ENCODE data around the gene TMED6. TPM values are rescaled to one million over a fixed set of nuclear protein-coding genes. Genes with fewer than 3 reads are reported as not detected.

The TMED6 gene
- total RNA-seq, 1 experiment from 2014 or later, result 0.91 TPM

GRCh38 chr16:69345923-69346322, 5.7 kb downstream of the TMED6 start:
- POLR2A ChIA-PET, result no interaction called here
- TF ChIP-seq ELF1 (IDR thresholded peaks at IDR 0.05; ENCODE audit: borderline replicate concordance, low read depth) (no peak), MAX (IDR thresholded peaks at IDR 0.05) (no peak), ZFX (IDR thresholded peaks at IDR 0.05) (no peak), POLR2AphosphoS5 (IDR thresholded peaks at IDR 0.05; ENCODE audit: low read depth, low read length) (no peak), YY1 (IDR thresholded peaks at IDR 0.05; ENCODE audit: extremely low read depth, insufficient replicate concordance, low read depth, low read length) (no peak), TCF7L2 (IDR thresholded peaks at IDR 0.05; ENCODE audit: borderline replicate concordance, extremely low read depth, insufficient read depth, insufficient read length) (no peak), FOSL1 (IDR thresholded peaks at IDR 0.05; ENCODE audit: low read depth) (no peak), EGR1 (IDR thresholded peaks at IDR 0.05; ENCODE audit: low read depth) (no peak), POLR2A (IDR thresholded peaks at IDR 0.05; ENCODE audit: borderline replicate concordance, extremely low read depth, insufficient read depth, insufficient read length) (no peak), ZBTB33 (IDR thresholded peaks at IDR 0.05; ENCODE audit: extremely low read depth, insufficient replicate concordance, low read length) (no peak), SRF (IDR thresholded peaks at IDR 0.05; ENCODE audit: low read depth) (no peak), SIN3A (IDR thresholded peaks at IDR 0.05; ENCODE audit: low read depth) (no peak), CBX3 (IDR thresholded peaks at IDR 0.05; ENCODE audit: low read depth) (no peak), ATF3 (IDR thresholded peaks at IDR 0.05) (no peak), RAD21 (IDR thresholded peaks at IDR 0.05; ENCODE audit: low read depth) (no peak), ZNF274 (IDR thresholded peaks at IDR 0.05; ENCODE audit: low read depth, low read length) (no peak)
- ATAC-seq, result no peak

More at GRCh38 chr16:69345923-69346322, 5.7 kb downstream of the TMED6 start:
- Histone ChIP-seq H2AFZ (ENCODE audit: low read depth, low read length, poor library complexity, severe bottlenecking) (no peak overlapping the region), H3K36me3 (ENCODE audit: control insufficient read depth in 1 of 2, insufficient read depth in 2 of 2, low read length in 2 of 2) (peaks cover 14 to 35% of the 10 kb centered on the region in 2 experiments; a peak in 3 of 4 replicates), H4K20me1 (ENCODE audit: insufficient read depth) (no peaks in the 10 kb centered on the region; the same call in 1 of the 2 replicates), H3K79me2 (ENCODE audit: insufficient read depth, low read length) (peaks cover 33% of the 10 kb centered on the region), H3K4me2 (ENCODE audit: low read length) (no peak overlapping the region), H3K27me3 (ENCODE audit: insufficient read depth, low read length) (no peaks in the 10 kb centered on the region), H3K9me2 (ENCODE audit: insufficient read depth) (no peaks in the 10 kb centered on the region), H3K4me1 (ENCODE audit: control insufficient read depth in 1 of 2, insufficient read depth in 2 of 2, low read length in 2 of 2) (peaks cover 2 to 18% of the 10 kb centered on the region in 2 experiments; a peak in 3 of 4 replicates), H3K4me3 (replicated peaks in 1 of 2; ENCODE audit: low read depth in 1 of 2, low read length in 2 of 2) (no peak overlapping the region), H3K27ac (ENCODE audit: low read depth, low read length) (no peak overlapping the region), H3K9ac (ENCODE audit: low read length) (no peak overlapping the region), H3K9me3 (ENCODE audit: control insufficient read depth in 1 of 2, insufficient read depth in 1 of 2, low read depth in 1 of 2, low read length in 2 of 2) (no peaks in the 10 kb centered on the region)
- ChIA-PET CTCF (no interaction called here), RAD21 (ENCODE audit: low non-redundant PET in 1 of 2, low total read pairs in 2 of 2, uncharacterized antibody in 2 of 2, unreplicated experiment in 2 of 2) (no interaction called here)
- intact Hi-C loops (cut with micrococcal nuclease), result no loop called here
- BruUV-seq (replicated peaks), result TSS peak; percentile 20
- no peak for DNase-seq (ENCODE audit: low read depth, low spot score)
